A549 (cell line): ENCODE results near the gene PPP4R3B. TPM values are rescaled to one million over a fixed set of nuclear protein-coding genes. Genes with fewer than 3 reads are reported as not detected.
A peak's percentile ranks its signal among the peaks of the same experiment; 100 is the strongest.

Experiments used
- ATAC-seq, 2 experiments: fragments of 200-7000 bp in 1 of 2; fragments of >200 bp in 1 of 2; cut with Nextera tagmentation in 1 of 2; cut with Tn5 transposase in 1 of 2; 3 replicates each; pipeline versions ENCODE4 v1.8.0 to v1.9.1; 2018 to 2020; ENCODE audit warnings: mild to moderate bottlenecking in 1 of 2, moderate library complexity in 1 of 2
- CTCF ChIA-PET: fragments of 300-600 bp; sonication (Branson Sonifier 250); formaldehyde crosslinking; extraction: SDS; loops from one replicate; lab custom pipeline; 2021; ENCODE audit warnings: antibody characterized with exemption, inconsistent platforms; lab: Yijun Ruan, JAX
- POLR2A ChIA-PET: fragments of 350-600 bp; formaldehyde crosslinking; extraction: SDS; loops from one replicate; lab custom pipeline; 2021; ENCODE audit warnings: antibody characterized with exemption, inconsistent platforms; lab: Yijun Ruan, JAX
- DNase-seq, 2 experiments: peaks; one replicate each; pipeline versions ENCODE4 v3.0.0 to v3.0.0-alpha.2; 2011 to 2016; ENCODE audit warnings: low read depth in 1 of 2, low spot score in 1 of 2
- FAIRE-seq: peaks from 2 replicates; lab custom pipeline; 2011; peaks lifted over from hg19 to GRCh38; lab: Jason Lieb, UNC
- H3K27ac ChIP-seq, 2 experiments: fragments of >200 bp; sonication (Bioruptor Twin); formaldehyde crosslinking; 3 replicates each; pipeline ENCODE4 v1.5.1; 2016 to 2017
- H3K4me1 ChIP-seq: fragments of >200 bp; sonication (Bioruptor Twin); formaldehyde crosslinking; 3 replicates; pipeline ENCODE4 v1.6.1; 2016
- H3K4me2 ChIP-seq: fragments of >200 bp; sonication (Bioruptor Twin); formaldehyde crosslinking; 3 replicates; pipeline ENCODE4 v1.6.1; 2016
- H3K4me3 ChIP-seq: fragments of >200 bp; sonication (Bioruptor Twin); formaldehyde crosslinking; 3 replicates; pipeline ENCODE4 v1.5.1; 2016
- H3K9me3 ChIP-seq: fragments of >200 bp; sonication (Bioruptor Twin); formaldehyde crosslinking; 3 replicates; pipeline ENCODE4 v1.6.1; 2016
- CBX2 ChIP-seq: fragments of 200-600 bp; sonication (generic); IDR thresholded peaks from 2 replicates; pipeline ENCODE4 v1.6.1; 2016; ENCODE audit warnings: low read depth, mild to moderate bottlenecking, borderline replicate concordance
- CEBPB ChIP-seq, 2 experiments: fragments of >200 bp in 1 of 2; sonication (Bioruptor Twin) in 1 of 2; formaldehyde crosslinking in 1 of 2; IDR thresholded peaks; 2 replicates each; pipeline ENCODE4 v1.6.1; 2012 to 2016
- CTCF ChIP-seq: fragments of >200 bp; sonication (Bioruptor Twin); formaldehyde crosslinking; IDR thresholded peaks from 3 replicates; pipeline ENCODE4 v1.5.1; 2016
- E2F6 ChIP-seq: IDR thresholded peaks from 2 replicates; pipeline ENCODE4 v1.6.1; 2012; ENCODE audit warnings: low read depth, borderline replicate concordance
- EP300 ChIP-seq, 2 experiments: fragments of >200 bp; sonication (Bioruptor Twin); formaldehyde crosslinking; IDR thresholded peaks; 2 replicates in 1 of 2; 3 replicates in 1 of 2; pipeline ENCODE4 v1.6.1; 2016 to 2017
- ESRRA ChIP-seq: fragments of 150-350 bp; IDR thresholded peaks from 2 replicates; pipeline ENCODE4 v1.6.1; 2014; ENCODE audit warnings: mild to moderate bottlenecking, low read length, borderline replicate concordance
- FOSB ChIP-seq: fragments of 250-450 bp; sonication (Bioruptor Pico); IDR thresholded peaks from 2 replicates; pipeline ENCODE4 v1.5.0; 2020; ENCODE audit warnings: mild to moderate bottlenecking, moderate library complexity
- FOSL2 ChIP-seq, 2 experiments: fragments of 450-650 bp in 1 of 2; fragments of >200 bp in 1 of 2; sonication (Bioruptor Twin) in 1 of 2; formaldehyde crosslinking; IDR thresholded peaks; 2 replicates each; pipeline versions ENCODE4 v1.5.0 to v1.6.1; 2016 to 2020; ENCODE audit warnings: mild to moderate bottlenecking in 1 of 2, moderate library complexity in 1 of 2
- HDAC2 ChIP-seq: fragments of 200-600 bp; sonication (generic); IDR thresholded peaks from 2 replicates; pipeline ENCODE4 v1.6.1; 2016
- HEYL ChIP-seq: fragments of 250-450 bp; sonication (Bioruptor Pico); IDR thresholded peaks from 2 replicates; pipeline ENCODE4 v1.8.0; 2021; ENCODE audit warnings: mild to moderate bottlenecking, moderate library complexity
- HOXA7 ChIP-seq: fragments of 250-450 bp; sonication (Bioruptor Pico); IDR thresholded peaks from 2 replicates; pipeline ENCODE4 v1.5.0; 2020; ENCODE audit warnings: mild to moderate bottlenecking, moderate library complexity
- HOXB13 ChIP-seq: fragments of 250-450 bp; sonication (Bioruptor Pico); IDR thresholded peaks from 2 replicates; pipeline ENCODE4 v1.5.0; 2020; ENCODE audit warnings: low read depth, mild to moderate bottlenecking, moderate library complexity
- MAFK ChIP-seq: fragments of 450-650 bp; IDR thresholded peaks from 2 replicates; pipeline ENCODE4 v1.6.1; 2014; ENCODE audit not compliant: partially characterized antibody
- NPAS2 ChIP-seq: fragments of 250-450 bp; sonication (Bioruptor Pico); IDR thresholded peaks from 2 replicates; pipeline ENCODE4 v1.8.0; 2022; ENCODE audit warnings: mild to moderate bottlenecking, moderate library complexity, borderline replicate concordance
- POLR2A ChIP-seq: IDR thresholded peaks from 2 replicates; pipeline ENCODE4 v1.6.1; 2012; ENCODE audit warnings: mild to moderate bottlenecking, low read length
- RAD21 ChIP-seq, 2 experiments: fragments of >200 bp in 1 of 2; sonication (Bioruptor Twin) in 1 of 2; formaldehyde crosslinking in 1 of 2; IDR thresholded peaks in 1 of 2; conservative IDR thresholded peaks in 1 of 2; 2 replicates in 1 of 2; 3 replicates in 1 of 2; pipeline ENCODE4 v1.6.1; 2012 to 2018; ENCODE audit warnings: inconsistent platforms in 1 of 2
- RCOR1 ChIP-seq: fragments of 150-350 bp; IDR thresholded peaks from 2 replicates; pipeline ENCODE4 v1.6.1; 2014; ENCODE audit warnings: antibody characterized with exemption, low read length, low read depth
- RFX5 ChIP-seq: fragments of 450-650 bp; IDR thresholded peaks from 2 replicates; pipeline ENCODE4 v1.7.1; 2014; ENCODE audit warnings: antibody characterized with exemption, mild to moderate bottlenecking, moderate library complexity
- SMC3 ChIP-seq: fragments of >200 bp; sonication (Bioruptor Twin); formaldehyde crosslinking; IDR thresholded peaks from 3 replicates; pipeline ENCODE4 v1.6.1; 2018; ENCODE audit warnings: inconsistent platforms
- TP53 ChIP-seq: fragments of 250-450 bp; sonication (Bioruptor Pico); IDR thresholded peaks from 2 replicates; pipeline ENCODE4 v1.5.0; 2021; ENCODE audit warnings: mild to moderate bottlenecking, moderate library complexity
- USF2 ChIP-seq: fragments of 450-650 bp; IDR thresholded peaks from 2 replicates; pipeline ENCODE4 v1.6.1; 2014; ENCODE audit warnings: antibody characterized with exemption
- ZNF302 ChIP-seq: fragments of 250-450 bp; sonication (Bioruptor Pico); IDR thresholded peaks from 2 replicates; pipeline ENCODE4 v1.9.0; 2021; ENCODE audit warnings: inconsistent platforms, mild to moderate bottlenecking, moderate library complexity
- WGBS: methylation state at CpG from one replicate; pipeline ENCODE4 v1.1.6; 2017; ENCODE audit errors: missing lambda C conversion rate; 5-methylcytosine and 5-hydroxymethylcytosine counted together
- polyA plus RNA-seq, 4 experiments: library from polyadenylated mRNA; depleted of rRNA in 3 of 4; stranded (reverse); fragments of >200 nt; fragmentation: RNase III in 1 of 4; extraction: RNeasy Plus Mini Kit Qiagen cat#74134 plus additional on column Dnase treatment in 1 of 4; gene quantifications; 2 replicates in 3 of 4; 3 replicates in 1 of 4; pipeline ENCODE4 v1.2.3, GENCODE V29; 2011 to 2017
- TF ChIP-seq, protein P1 (sequence below): fragments of 250-450 bp; sonication (Bioruptor Pico); IDR thresholded peaks from 2 replicates; pipeline ENCODE4 v1.5.0; 2021; ENCODE audit warnings: mild to moderate bottlenecking, moderate library complexity, borderline replicate concordance

The PPP4R3B gene
- polyA plus RNA-seq, 2 of the 4 experiments (the other 2 are of a cell fraction), result 34.6 to 70.9 TPM

GRCh38 chr2:55585451-55586080 is 31.9 kb downstream of the PPP4R3B start:
- peaks cover 36% of the 10 kb centered on the region for H3K4me1 ChIP-seq
- peak overlapping the region; percentile 72 for H3K4me2 ChIP-seq
- POLR2A ChIA-PET, result no interaction called here
- TF ChIP-seq, protein P1, sequence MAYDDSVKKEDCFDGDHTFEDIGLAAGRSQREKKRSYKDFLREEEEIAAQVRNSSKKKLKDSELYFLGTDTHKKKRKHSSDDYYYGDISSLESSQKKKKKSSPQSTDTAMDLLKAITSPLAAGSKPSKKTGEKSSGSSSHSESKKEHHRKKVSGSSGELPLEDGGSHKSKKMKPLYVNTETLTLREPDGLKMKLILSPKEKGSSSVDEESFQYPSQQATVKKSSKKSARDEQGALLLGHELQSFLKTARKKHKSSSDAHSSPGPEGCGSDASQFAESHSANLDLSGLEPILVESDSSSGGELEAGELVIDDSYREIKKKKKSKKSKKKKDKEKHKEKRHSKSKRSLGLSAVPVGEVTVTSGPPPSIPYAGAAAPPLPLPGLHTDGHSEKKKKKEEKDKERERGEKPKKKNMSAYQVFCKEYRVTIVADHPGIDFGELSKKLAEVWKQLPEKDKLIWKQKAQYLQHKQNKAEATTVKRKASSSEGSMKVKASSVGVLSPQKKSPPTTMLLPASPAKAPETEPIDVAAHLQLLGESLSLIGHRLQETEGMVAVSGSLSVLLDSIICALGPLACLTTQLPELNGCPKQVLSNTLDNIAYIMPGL, result no peak
- TF ChIP-seq MAFK, result no peak
- TF ChIP-seq CEBPB (IDR thresholded peaks at IDR 0.05), result peak; percentile 65 to 75
- TF ChIP-seq NPAS2, result no peak
- TF ChIP-seq HDAC2, result no peak
- no peak for TF ChIP-seq POLR2A
- TF ChIP-seq HEYL, result no peak
- no peak for TF ChIP-seq FOSL2 (IDR thresholded peaks at IDR 0.05)
- peak; percentile 55 for TF ChIP-seq FOSL2 (CRISPR knock-in tag; IDR thresholded peaks at IDR 0.05)
- no peak for TF ChIP-seq CTCF
- no peak for TF ChIP-seq CBX2
- no peak for TF ChIP-seq E2F6
- TF ChIP-seq EP300 (IDR thresholded peaks at IDR 0.05), result no peak
- TF ChIP-seq RCOR1, result no peak
- TF ChIP-seq HOXA7, result 0 out of 2 replicates have a peak, but pooled peaks have one; percentile 38
- no peak for TF ChIP-seq ZNF302 (CRISPR knock-in tag)
- no peak for TF ChIP-seq TP53 (CRISPR knock-in tag)
- no peak for TF ChIP-seq SMC3
- no peak for TF ChIP-seq FOSB
- FAIRE-seq, result peak; percentile 54
- WGBS, result 27% methylated on average over 2 of the region's 2 CpGs
- CTCF ChIA-PET, result interaction anchor here (1.1 kb wide), 1 partner anchor 26 kb away, joined by 4 read pairs; no protein-coding TSS in a partner anchor
- H3K9me3 ChIP-seq, result no peaks in the 10 kb centered on the region
- ATAC-seq, result peak; percentile 72 to 73; a peak in 5 of 6 replicates
- peak overlapping the region; percentile 31 to 84; a peak in 5 of 6 replicates for H3K27ac ChIP-seq
- H3K4me3 ChIP-seq, result no peak overlapping the region
- peak in 1 of 2 experiments; percentile 22 for DNase-seq

DNA sequence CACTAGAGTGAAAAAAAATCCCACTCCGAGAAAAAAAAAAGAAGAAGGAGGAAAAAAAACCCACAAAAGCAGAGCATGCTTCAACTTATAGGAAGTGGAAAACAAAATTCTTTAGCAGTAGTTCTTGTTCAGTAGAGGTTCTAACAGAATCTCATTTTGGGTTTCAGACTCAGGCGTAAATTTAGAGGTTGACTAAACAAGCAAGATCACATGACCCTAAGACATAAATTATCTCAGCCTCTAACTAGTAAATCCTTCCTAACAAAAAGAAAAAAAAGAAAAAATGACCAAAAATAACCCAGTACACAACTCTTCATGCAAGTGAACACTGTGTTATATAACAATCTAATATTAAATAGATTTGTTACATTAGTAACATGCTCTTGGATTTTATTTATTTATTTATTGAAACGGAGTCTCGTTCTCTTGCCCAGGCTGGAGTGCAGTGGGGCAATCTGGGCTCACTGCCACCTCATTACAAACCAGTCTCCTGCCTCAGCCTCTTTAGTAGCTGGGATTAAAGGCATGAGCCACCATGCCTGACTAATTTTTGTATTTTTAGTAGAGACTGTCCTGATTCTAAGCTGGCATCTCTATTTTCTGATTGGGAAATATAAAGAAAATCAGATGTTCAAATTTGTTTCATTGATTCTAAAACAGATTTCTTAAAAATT is 35.4 kb downstream of the PPP4R3B start:
- no peak for DNase-seq
- H3K27ac ChIP-seq, result no peak overlapping the region

More for the DNA sequence above, 35.4 kb downstream of the PPP4R3B start:
- Histone ChIP-seq H3K4me3 (no peak overlapping the region), H3K4me2 (no peak overlapping the region), H3K4me1 (peaks cover 34% of the 10 kb centered on the region), H3K9me3 (no peaks in the 10 kb centered on the region)
- ATAC-seq (no peak), FAIRE-seq (no peak)
- POLR2A ChIA-PET, result interaction anchor here (0.8 kb wide), 1 partner anchor 36 kb away, joined by 3 read pairs; no protein-coding TSS in a partner anchor
- TF ChIP-seq ESRRA (no peak), RFX5 (no peak), RAD21 (conservative IDR thresholded peaks at IDR 0.05 in 1 of 2, IDR thresholded peaks at IDR 0.05 in 1 of 2) (no peak), USF2 (no peak), HOXB13 (CRISPR knock-in tag) (no peak)
- CTCF ChIA-PET, result interaction anchor here (1.2 to 1.5 kb wide), 2 partner anchors 13 to 27 kb away, joined by 3 read pairs; no protein-coding TSS in a partner anchor
- WGBS, result 91% methylated on average over 4 of the region's 4 CpGs
